ENCODE measurements around the gene SLC27A3.

DNA sequence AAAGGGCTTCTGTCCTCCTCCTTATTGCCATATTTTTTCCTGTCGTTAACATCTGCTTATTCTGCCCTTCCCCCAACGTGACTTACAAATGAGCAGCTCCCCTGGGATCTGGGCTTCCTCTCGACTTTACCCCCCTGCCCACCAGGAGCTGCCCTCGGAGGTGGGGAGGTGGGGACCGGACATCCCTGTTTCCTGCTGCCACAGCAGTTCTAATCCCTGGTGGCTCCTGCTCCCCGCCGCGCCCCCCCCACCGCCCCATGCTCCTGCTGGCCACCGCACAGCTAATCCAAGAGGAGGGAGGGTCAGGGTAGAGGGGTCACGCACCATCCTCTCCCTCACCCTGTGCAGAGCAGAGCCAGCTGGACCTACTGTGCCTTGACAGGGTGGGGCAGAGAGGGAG lies 4.4 kb upstream of the SLC27A3 start:
- TF ChIP-seq, protein P1, sequence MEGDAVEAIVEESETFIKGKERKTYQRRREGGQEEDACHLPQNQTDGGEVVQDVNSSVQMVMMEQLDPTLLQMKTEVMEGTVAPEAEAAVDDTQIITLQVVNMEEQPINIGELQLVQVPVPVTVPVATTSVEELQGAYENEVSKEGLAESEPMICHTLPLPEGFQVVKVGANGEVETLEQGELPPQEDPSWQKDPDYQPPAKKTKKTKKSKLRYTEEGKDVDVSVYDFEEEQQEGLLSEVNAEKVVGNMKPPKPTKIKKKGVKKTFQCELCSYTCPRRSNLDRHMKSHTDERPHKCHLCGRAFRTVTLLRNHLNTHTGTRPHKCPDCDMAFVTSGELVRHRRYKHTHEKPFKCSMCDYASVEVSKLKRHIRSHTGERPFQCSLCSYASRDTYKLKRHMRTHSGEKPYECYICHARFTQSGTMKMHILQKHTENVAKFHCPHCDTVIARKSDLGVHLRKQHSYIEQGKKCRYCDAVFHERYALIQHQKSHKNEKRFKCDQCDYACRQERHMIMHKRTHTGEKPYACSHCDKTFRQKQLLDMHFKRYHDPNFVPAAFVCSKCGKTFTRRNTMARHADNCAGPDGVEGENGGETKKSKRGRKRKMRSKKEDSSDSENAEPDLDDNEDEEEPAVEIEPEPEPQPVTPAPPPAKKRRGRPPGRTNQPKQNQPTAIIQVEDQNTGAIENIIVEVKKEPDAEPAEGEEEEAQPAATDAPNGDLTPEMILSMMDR (IDR thresholded peaks at IDR 0.05; ENCODE audit: insufficient read depth, low read length, poor library complexity, severe bottlenecking) = no peak
- TF ChIP-seq EZH2phosphoT487 (conservative IDR thresholded peaks at IDR 0.05; ENCODE audit: low read length) = no peak

All from SU-DHL-6 (cell line).